Measurements from ENCODE around the gene KIR3DL2.
"Not testable (repeated sequence)": the region's sequence is repeated elsewhere in the genome, so short reads cannot be mapped to it uniquely, and the experiment has no call there.

KIR3DL2 gene

DNA sequence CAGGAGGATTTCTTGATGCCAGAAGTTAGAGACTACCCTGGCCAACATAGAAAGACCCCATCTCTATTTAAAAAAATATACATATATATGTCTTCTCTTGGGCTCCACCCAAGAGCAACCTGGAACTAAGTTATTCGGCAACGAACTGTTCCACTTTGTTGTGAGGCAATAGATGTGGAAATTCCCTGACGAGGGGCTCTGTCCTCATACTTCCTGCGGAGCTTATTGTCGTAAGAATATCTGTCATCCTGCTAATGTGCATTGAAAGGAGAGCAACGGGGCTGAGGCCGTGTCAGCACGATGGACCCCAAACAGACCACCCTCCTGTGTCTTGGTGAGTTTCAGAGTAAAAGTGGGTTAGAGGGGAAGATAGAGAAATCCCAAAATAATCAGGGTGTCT lies 23.7 kb downstream of the KIR3DL2 start, which contains the start of gene FCAR:
FCAR (plus strand) TSS at position 246 of the 400 bp plus-strand sequence; CDS start at position 301, 55 bp downstream.
- no peaks in the 10 kb centered on the region for H3K27me3 ChIP-seq (ENCODE audit: low read depth, low read length)
- H3K4me1 ChIP-seq (ENCODE audit: control insufficient read depth in 1 of 2, insufficient read depth in 2 of 2, low read length in 2 of 2) = no peaks in the 10 kb centered on the region
- no peak within 1 kb of the TSS for H3K27ac ChIP-seq (ENCODE audit: low read length)

DNA sequence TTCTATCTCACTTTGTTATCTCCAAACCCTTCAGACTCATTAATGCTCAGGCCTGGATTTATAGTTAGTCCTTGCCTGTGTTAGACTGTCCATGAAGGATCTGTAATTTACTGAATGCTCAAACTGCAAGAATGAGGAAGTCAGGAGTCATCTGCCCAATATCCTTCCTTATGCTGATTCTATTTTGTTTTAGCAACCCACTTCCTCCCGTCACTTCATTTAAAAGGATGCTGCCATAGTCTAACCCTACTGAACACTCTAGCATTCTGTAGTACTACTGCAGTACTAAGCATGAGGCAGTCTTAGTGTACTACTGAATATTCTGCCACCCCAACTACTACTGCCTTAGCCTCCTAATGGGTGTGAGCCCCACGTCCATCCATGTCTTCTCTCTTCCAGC lies 25.3 kb downstream of the KIR3DL2 start:
- no peaks in the 10 kb centered on the region for H3K4me1 ChIP-seq (ENCODE audit: control insufficient read depth in 1 of 2, insufficient read depth in 2 of 2, low read length in 2 of 2)
- H3K36me3 ChIP-seq (ENCODE audit: control insufficient read depth in 1 of 2, insufficient read depth in 2 of 2, low read length in 2 of 2) = no peaks in the 10 kb centered on the region
- no peaks in the 10 kb centered on the region for H3K27me3 ChIP-seq (ENCODE audit: low read depth, low read length)
- no peak overlapping the region for H3K4me3 ChIP-seq (ENCODE audit: low read depth in 1 of 2, low read length in 2 of 2)
- H3K27ac ChIP-seq (ENCODE audit: low read length) = no peak overlapping the region
- H3K9me3 ChIP-seq (ENCODE audit: control insufficient read depth in 1 of 2, low read length in 2 of 2) = peaks cover 0 to 2% of the 10 kb centered on the region in 2 donors

More for the DNA sequence above, 23.7 kb downstream of the KIR3DL2 start, which contains the start of gene FCAR:
- Histone ChIP-seq H3K9me3 (ENCODE audit: control insufficient read depth in 1 of 2, low read length in 2 of 2) (peaks cover 0 to 2% of the 10 kb centered on the region in 2 donors), H3K36me3 (ENCODE audit: control insufficient read depth in 1 of 2, insufficient read depth in 2 of 2, low read length in 2 of 2) (no peaks in the 10 kb centered on the region), H3K4me3 (ENCODE audit: low read depth in 1 of 2, low read length in 2 of 2) (peak within 1 kb of the TSS in 1 of 2 donors; percentile 21)

DNA sequence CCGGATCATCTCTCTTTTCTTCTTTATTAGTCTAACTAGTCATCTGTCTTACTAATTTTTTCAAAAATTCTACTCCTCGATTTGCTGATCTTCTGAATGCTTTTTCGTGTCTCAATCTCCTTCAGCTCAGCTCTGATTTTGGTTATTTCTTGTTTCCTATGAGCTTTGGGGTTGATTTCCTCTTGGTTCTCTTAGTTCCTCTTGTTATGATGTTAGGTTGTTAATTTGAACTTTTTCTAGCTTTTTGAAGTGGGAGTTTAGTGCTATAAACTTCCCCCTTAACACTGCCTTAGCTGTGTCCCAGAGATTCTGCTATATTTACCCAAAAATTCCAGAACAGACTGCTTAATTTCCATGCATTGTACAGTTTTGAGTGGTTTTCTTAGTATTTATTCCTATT lies 27.2 kb downstream of the KIR3DL2 start:
- H3K27me3 ChIP-seq (ENCODE audit: low read depth, low read length) = no peaks in the 10 kb centered on the region
- H3K4me3 ChIP-seq (ENCODE audit: low read depth in 1 of 2, low read length in 2 of 2) = no peak overlapping the region
- H3K4me1 ChIP-seq (ENCODE audit: control insufficient read depth in 1 of 2, insufficient read depth in 2 of 2, low read length in 2 of 2) = no peaks in the 10 kb centered on the region
- no peak overlapping the region for H3K27ac ChIP-seq (ENCODE audit: low read length)
- H3K9me3 ChIP-seq (ENCODE audit: control insufficient read depth in 1 of 2, low read length in 2 of 2) = peaks cover 0 to 2% of the 10 kb centered on the region in 2 donors
- H3K36me3 ChIP-seq (ENCODE audit: control insufficient read depth in 1 of 2, insufficient read depth in 2 of 2, low read length in 2 of 2) = no peaks in the 10 kb centered on the region

DNA sequence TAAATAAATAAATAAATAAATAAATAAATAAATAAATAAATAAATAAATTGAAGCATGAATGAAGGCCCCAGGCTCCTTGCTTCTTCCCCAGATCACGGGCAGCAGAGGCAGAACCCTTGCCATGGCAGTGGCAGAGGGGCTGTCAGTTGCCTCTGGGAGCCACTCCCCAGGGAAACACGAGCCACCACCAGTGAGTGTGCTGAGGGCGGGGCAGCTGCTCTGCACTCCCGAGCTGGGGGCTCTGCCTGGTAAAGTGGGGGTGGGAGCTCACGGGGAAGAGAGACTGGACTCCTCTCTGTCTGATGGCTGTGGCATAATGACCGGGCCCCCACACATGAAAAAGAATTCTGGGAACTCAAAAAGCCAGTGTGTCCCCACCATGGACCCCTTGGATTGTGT lies 31.6 kb downstream of the KIR3DL2 start:
- H3K36me3 ChIP-seq (ENCODE audit: control insufficient read depth in 1 of 2, insufficient read depth in 2 of 2, low read length in 2 of 2) = no peaks in the 10 kb centered on the region
- peaks cover 0 to 1% of the 10 kb centered on the region in 2 donors for H3K9me3 ChIP-seq (ENCODE audit: control insufficient read depth in 1 of 2, low read length in 2 of 2)
- no peak overlapping the region for H3K4me3 ChIP-seq (ENCODE audit: low read depth in 1 of 2, low read length in 2 of 2)
- H3K27ac ChIP-seq (ENCODE audit: low read length) = no peak overlapping the region
- H3K27me3 ChIP-seq (ENCODE audit: low read depth, low read length) = no peaks in the 10 kb centered on the region
- H3K4me1 ChIP-seq (ENCODE audit: control insufficient read depth in 1 of 2, insufficient read depth in 2 of 2, low read length in 2 of 2) = no peaks in the 10 kb centered on the region

DNA sequence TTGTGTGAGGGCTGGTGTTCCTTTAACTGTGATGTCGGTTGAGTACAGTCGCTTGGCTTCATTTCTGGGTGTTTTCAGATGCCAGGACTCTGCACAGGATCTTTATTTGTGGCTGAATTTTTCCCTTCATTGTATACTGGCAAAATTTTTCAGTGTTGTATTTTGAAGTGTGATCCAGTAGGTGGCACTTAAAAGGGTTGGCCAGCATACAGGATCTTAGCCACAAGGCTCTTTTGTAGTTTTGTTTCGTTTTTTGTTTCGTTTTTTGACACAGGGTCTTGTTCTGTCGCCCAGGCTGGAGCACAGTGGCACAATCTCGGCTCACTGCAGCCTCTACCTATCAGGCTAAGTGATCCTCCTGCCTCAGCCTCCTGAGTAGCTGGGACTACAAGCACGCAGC lies 32.5 kb downstream of the KIR3DL2 start:
- no peak overlapping the region for H3K4me3 ChIP-seq (ENCODE audit: low read depth in 1 of 2, low read length in 2 of 2)
- H3K9me3 ChIP-seq (ENCODE audit: control insufficient read depth in 1 of 2, low read length in 2 of 2) = no peaks in the 10 kb centered on the region
- H3K27me3 ChIP-seq (ENCODE audit: low read depth, low read length) = no peaks in the 10 kb centered on the region
- H3K36me3 ChIP-seq (ENCODE audit: control insufficient read depth in 1 of 2, insufficient read depth in 2 of 2, low read length in 2 of 2) = no peaks in the 10 kb centered on the region
- no peaks in the 10 kb centered on the region for H3K4me1 ChIP-seq (ENCODE audit: control insufficient read depth in 1 of 2, insufficient read depth in 2 of 2, low read length in 2 of 2)
- no peak overlapping the region for H3K27ac ChIP-seq (ENCODE audit: low read length)

DNA sequence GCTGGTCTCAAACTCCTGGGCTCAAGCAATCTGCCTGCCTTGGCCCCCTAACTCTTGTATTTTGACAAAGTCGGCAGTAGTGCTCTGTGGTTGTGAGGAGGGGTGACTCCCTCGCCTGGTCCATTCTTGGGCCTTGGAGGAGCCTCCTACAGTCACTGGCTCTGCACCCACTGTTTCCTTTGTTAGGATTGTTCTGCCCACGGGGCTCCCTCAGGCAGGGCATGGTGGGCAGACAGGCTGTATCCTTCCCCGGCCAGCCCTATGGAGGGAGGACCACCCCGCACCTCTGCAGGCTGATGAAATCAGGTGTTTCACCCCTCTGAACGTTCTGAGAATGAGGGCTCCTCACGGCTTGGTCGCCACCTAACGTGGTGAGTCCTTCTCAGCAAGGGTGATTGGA lies 33.0 kb downstream of the KIR3DL2 start:
- Histone ChIP-seq H3K4me3 (ENCODE audit: low read depth in 1 of 2, low read length in 2 of 2) (no peak overlapping the region), H3K36me3 (ENCODE audit: control insufficient read depth in 1 of 2, insufficient read depth in 2 of 2, low read length in 2 of 2) (no peaks in the 10 kb centered on the region), H3K4me1 (ENCODE audit: control insufficient read depth in 1 of 2, insufficient read depth in 2 of 2, low read length in 2 of 2) (no peaks in the 10 kb centered on the region), H3K27me3 (ENCODE audit: low read depth, low read length) (no peaks in the 10 kb centered on the region), H3K27ac (ENCODE audit: low read length) (no peak overlapping the region), H3K9me3 (ENCODE audit: control insufficient read depth in 1 of 2, low read length in 2 of 2) (no peaks in the 10 kb centered on the region)

DNA sequence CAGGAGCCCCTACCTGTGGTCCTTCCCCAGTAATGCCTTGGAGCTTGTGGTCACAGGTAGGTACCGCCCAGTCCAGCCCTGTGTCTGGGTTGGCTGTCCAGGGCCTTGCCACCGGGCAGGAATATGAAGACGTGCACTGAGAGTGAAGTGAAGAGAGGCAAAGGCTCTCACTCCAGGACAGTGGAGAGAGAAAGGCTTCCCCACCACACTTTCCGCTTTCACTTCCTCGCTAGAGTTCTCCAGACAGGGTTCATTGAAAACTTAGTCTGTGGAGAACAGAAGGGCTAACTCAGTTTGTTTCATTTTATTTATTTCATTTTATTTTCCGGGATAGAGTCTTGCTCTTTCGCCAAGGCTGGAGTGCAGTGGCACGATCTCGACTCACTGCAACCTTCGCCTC lies 38.0 kb downstream of the KIR3DL2 start:
- H3K4me1 ChIP-seq (ENCODE audit: control insufficient read depth in 1 of 2, insufficient read depth in 2 of 2, low read length in 2 of 2) = no peaks in the 10 kb centered on the region
- no peaks in the 10 kb centered on the region for H3K27me3 ChIP-seq (ENCODE audit: low read depth, low read length)
- H3K27ac ChIP-seq (ENCODE audit: low read length) = no peak overlapping the region
- H3K4me3 ChIP-seq (ENCODE audit: low read depth in 1 of 2, low read length in 2 of 2) = no peak overlapping the region
- H3K9me3 ChIP-seq (ENCODE audit: control insufficient read depth in 1 of 2, low read length in 2 of 2) = no peaks in the 10 kb centered on the region
- H3K36me3 ChIP-seq (ENCODE audit: control insufficient read depth in 1 of 2, insufficient read depth in 2 of 2, low read length in 2 of 2) = no peaks in the 10 kb centered on the region

DNA sequence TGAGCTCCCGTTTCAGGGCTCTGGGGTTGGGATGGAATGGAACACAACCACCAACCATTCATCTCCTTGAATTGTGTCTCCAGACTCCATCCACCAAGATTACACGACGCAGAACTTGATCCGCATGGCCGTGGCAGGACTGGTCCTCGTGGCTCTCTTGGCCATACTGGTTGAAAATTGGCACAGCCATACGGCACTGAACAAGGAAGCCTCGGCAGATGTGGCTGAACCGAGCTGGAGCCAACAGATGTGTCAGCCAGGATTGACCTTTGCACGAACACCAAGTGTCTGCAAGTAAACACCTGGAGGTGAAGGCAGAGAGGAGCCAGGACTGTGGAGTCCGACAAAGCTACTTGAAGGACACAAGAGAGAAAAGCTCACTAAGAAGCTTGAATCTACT lies 39.3 kb downstream of the KIR3DL2 start:
- no peaks in the 10 kb centered on the region for H3K36me3 ChIP-seq (ENCODE audit: control insufficient read depth in 1 of 2, insufficient read depth in 2 of 2, low read length in 2 of 2)
- H3K9me3 ChIP-seq (ENCODE audit: control insufficient read depth in 1 of 2, low read length in 2 of 2) = no peaks in the 10 kb centered on the region
- no peaks in the 10 kb centered on the region for H3K4me1 ChIP-seq (ENCODE audit: control insufficient read depth in 1 of 2, insufficient read depth in 2 of 2, low read length in 2 of 2)
- no peak overlapping the region for H3K4me3 ChIP-seq (ENCODE audit: low read depth in 1 of 2, low read length in 2 of 2)
- no peak overlapping the region for H3K27ac ChIP-seq (ENCODE audit: low read length)
- H3K27me3 ChIP-seq (ENCODE audit: low read depth, low read length) = no peaks in the 10 kb centered on the region

DNA sequence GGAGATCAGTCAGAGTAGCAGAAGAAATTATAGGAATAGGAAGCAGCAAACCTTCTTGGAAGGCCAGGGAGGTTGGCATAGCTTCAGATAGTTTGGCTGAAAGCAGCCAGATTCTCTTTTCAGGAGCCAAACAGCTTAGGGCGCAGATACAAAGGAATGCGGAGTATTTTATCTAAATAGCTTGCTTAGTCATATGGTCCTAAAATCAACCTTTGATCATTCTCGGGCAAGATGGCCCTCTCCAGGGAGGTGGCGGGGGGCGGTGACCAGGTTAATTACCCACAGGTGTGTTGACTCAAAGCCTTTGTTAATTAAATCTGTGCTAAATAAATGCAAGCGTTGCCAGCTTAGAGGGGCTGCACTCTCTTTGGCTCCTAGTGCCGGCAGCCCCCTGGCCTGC lies 43.2 kb downstream of the KIR3DL2 start:
- no peaks in the 10 kb centered on the region for H3K9me3 ChIP-seq (ENCODE audit: control insufficient read depth in 1 of 2, low read length in 2 of 2)
- no peaks in the 10 kb centered on the region for H3K36me3 ChIP-seq (ENCODE audit: control insufficient read depth in 1 of 2, insufficient read depth in 2 of 2, low read length in 2 of 2)
- no peak overlapping the region for H3K4me3 ChIP-seq (ENCODE audit: low read depth in 1 of 2, low read length in 2 of 2)
- no peak overlapping the region for H3K27ac ChIP-seq (ENCODE audit: low read length)
- H3K27me3 ChIP-seq (ENCODE audit: low read depth, low read length) = no peaks in the 10 kb centered on the region
- H3K4me1 ChIP-seq (ENCODE audit: control insufficient read depth in 1 of 2, insufficient read depth in 2 of 2, low read length in 2 of 2) = no peaks in the 10 kb centered on the region

DNA sequence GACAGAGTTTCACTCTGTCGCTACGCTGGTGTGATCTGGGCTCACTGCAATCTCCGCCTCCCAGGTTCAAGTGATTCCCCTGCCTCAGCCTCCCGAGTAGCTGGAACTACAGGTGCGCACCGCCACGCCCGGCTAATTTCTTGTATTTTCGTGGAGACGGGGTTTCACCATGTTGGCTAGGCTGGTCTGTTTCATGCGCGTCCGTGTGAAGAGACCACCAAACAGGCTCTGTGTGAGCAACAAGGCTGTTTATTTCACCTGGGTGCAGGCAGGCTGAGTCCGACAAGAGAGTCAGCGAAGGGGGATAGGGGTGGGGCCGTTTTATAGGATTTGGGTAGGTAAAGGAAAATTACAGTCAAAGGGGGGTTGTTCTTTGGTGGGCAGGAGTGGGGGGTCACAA lies 43.9 kb downstream of the KIR3DL2 start:
- H3K4me3 ChIP-seq (ENCODE audit: low read depth in 1 of 2, low read length in 2 of 2); H3K27ac ChIP-seq (ENCODE audit: low read length); H3K4me1 ChIP-seq (ENCODE audit: control insufficient read depth in 1 of 2, insufficient read depth in 2 of 2, low read length in 2 of 2); H3K36me3 ChIP-seq (ENCODE audit: control insufficient read depth in 1 of 2, insufficient read depth in 2 of 2, low read length in 2 of 2); H3K9me3 ChIP-seq (ENCODE audit: control insufficient read depth in 1 of 2, low read length in 2 of 2); H3K27me3 ChIP-seq (ENCODE audit: low read depth, low read length): not testable (repeated sequence)

DNA sequence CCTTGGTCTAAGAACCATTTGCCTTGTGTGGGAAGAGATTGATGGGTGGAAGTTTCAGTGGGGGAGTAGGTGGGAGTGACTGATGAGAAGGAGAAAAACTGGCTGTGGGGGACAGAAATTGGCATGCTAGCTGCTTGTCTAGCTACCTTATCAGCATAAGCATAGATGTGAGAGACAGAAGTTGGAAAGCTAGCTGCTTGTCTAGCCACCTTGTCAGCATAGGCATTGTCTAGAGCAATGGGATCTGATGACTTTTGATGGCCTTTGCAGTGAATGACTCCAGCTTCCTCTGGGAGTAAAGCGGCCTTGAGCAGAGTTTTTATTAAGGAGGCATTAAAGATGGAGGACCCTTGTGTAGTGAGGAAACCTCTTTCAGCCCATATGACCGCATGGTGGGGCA lies 45.8 kb downstream of the KIR3DL2 start:
- H3K36me3 ChIP-seq (ENCODE audit: control insufficient read depth in 1 of 2, insufficient read depth in 2 of 2, low read length in 2 of 2) = no peaks in the 10 kb centered on the region
- no peaks in the 10 kb centered on the region for H3K4me1 ChIP-seq (ENCODE audit: control insufficient read depth in 1 of 2, insufficient read depth in 2 of 2, low read length in 2 of 2)
- H3K9me3 ChIP-seq (ENCODE audit: control insufficient read depth in 1 of 2, low read length in 2 of 2) = no peaks in the 10 kb centered on the region
- H3K27ac ChIP-seq (ENCODE audit: low read length) = no peak overlapping the region
- no peaks in the 10 kb centered on the region for H3K27me3 ChIP-seq (ENCODE audit: low read depth, low read length)
- no peak overlapping the region for H3K4me3 ChIP-seq (ENCODE audit: low read depth in 1 of 2, low read length in 2 of 2)

DNA sequence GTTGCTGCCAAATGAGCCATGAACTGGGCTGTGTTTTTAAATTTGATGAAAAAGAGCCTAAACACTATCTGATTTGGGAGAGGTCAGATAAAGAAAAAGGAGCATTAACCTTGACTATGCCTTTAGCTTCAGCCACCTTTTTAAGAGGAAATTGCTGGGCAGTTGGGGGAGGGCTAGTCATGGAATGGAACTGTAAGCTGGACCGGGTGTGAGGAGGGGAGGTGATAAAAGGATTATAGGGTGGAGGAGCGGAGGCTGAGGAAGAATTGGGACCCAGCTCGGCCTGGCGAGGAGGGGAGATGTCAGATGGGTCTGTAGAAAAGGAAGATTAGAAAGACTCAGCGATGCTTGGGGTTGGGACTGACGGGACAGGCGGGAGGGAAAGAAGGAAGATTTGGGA lies 48.4 kb downstream of the KIR3DL2 start:
- H3K9me3 ChIP-seq (ENCODE audit: control insufficient read depth in 1 of 2, low read length in 2 of 2); H3K27ac ChIP-seq (ENCODE audit: low read length); H3K36me3 ChIP-seq (ENCODE audit: control insufficient read depth in 1 of 2, insufficient read depth in 2 of 2, low read length in 2 of 2); H3K27me3 ChIP-seq (ENCODE audit: low read depth, low read length); H3K4me1 ChIP-seq (ENCODE audit: control insufficient read depth in 1 of 2, insufficient read depth in 2 of 2, low read length in 2 of 2); H3K4me3 ChIP-seq (ENCODE audit: low read depth in 1 of 2, low read length in 2 of 2): not testable (repeated sequence)
